ENCODE data around the gene PI4KA. TPM values are rescaled to one million over a fixed set of nuclear protein-coding genes. Genes with fewer than 3 reads are reported as not detected.
"Not testable (repeated sequence)": the region's sequence is repeated elsewhere in the genome, so short reads cannot be mapped to it uniquely, and the experiment has no call there.

The PI4KA gene
- total and polyA plus RNA-seq, 2 donors from 2014 or later, result 37.3 to 92.8 TPM

- FAIRE-seq, result no peak
- no peak overlapping the region for H3K27ac ChIP-seq (ENCODE audit: low read depth in 2 of 2, low read length in 2 of 2)
- no peak overlapping the region for H3K4me3 ChIP-seq (ENCODE audit: low read length in 3 of 3)
- no peaks in the 10 kb centered on the region for H3K36me3 ChIP-seq (ENCODE audit: control insufficient read depth in 2 of 3, insufficient read depth in 3 of 3, low read length in 3 of 3)
- H3K27me3 ChIP-seq (ENCODE audit: control insufficient read depth, insufficient read depth, low read length), result peaks cover 2% of the 10 kb centered on the region
- TF ChIP-seq CTCF (IDR thresholded peaks at IDR 0.05; ENCODE audit: borderline replicate concordance, extremely low read depth, insufficient read depth), result no peak
- H3K4me1 ChIP-seq (ENCODE audit: control insufficient read depth in 2 of 3, insufficient read depth in 2 of 3, low read depth in 1 of 3, low read length in 3 of 3), result no peaks in the 10 kb centered on the region
- intact Hi-C loops (cut with DNase I), result no loop called here
- H3K9me3 ChIP-seq (ENCODE audit: control insufficient read depth in 2 of 3, insufficient read depth in 1 of 3, low read length in 3 of 3), result no peaks in the 10 kb centered on the region
- H3K9ac ChIP-seq (ENCODE audit: low read length in 3 of 3), result no peak overlapping the region
- no peak for DNase-seq
Measured at GRCh38 chr22:20663137-20663828, 195.3 kb downstream of the PI4KA start.

- intact Hi-C loops (cut with DNase I); H3K9ac ChIP-seq (ENCODE audit: low read length in 3 of 3); FAIRE-seq; H3K27me3 ChIP-seq (ENCODE audit: control insufficient read depth, insufficient read depth, low read length); H3K4me1 ChIP-seq (ENCODE audit: control insufficient read depth in 2 of 3, insufficient read depth in 2 of 3, low read depth in 1 of 3, low read length in 3 of 3); H3K27ac ChIP-seq (ENCODE audit: low read depth in 2 of 2, low read length in 2 of 2); H3K36me3 ChIP-seq (ENCODE audit: control insufficient read depth in 2 of 3, insufficient read depth in 3 of 3, low read length in 3 of 3); H3K4me3 ChIP-seq (ENCODE audit: low read length in 3 of 3); H3K9me3 ChIP-seq (ENCODE audit: control insufficient read depth in 2 of 3, insufficient read depth in 1 of 3, low read length in 3 of 3); DNase-seq: not testable (repeated sequence)
Measured at GRCh38 chr22:20662524-20663036, 196.0 kb downstream of the PI4KA start.

GRCh38 chr22:20661473-20661872, 197.1 kb downstream of the PI4KA start:
- no peak overlapping the region for H3K4me3 ChIP-seq (ENCODE audit: low read length in 3 of 3)
- no peak for TF ChIP-seq CTCF (IDR thresholded peaks at IDR 0.05; ENCODE audit: borderline replicate concordance, extremely low read depth, insufficient read depth)
- H3K9me3 ChIP-seq (ENCODE audit: control insufficient read depth in 2 of 3, insufficient read depth in 1 of 3, low read length in 3 of 3), result no peaks in the 10 kb centered on the region
- intact Hi-C loops (cut with DNase I), result no loop called here
- H3K36me3 ChIP-seq (ENCODE audit: control insufficient read depth in 2 of 3, insufficient read depth in 3 of 3, low read length in 3 of 3), result no peaks in the 10 kb centered on the region
- FAIRE-seq (no peak), DNase-seq (no peak)
- H3K27me3 ChIP-seq (ENCODE audit: control insufficient read depth, insufficient read depth, low read length), result peaks cover 2% of the 10 kb centered on the region
- H3K27ac ChIP-seq (ENCODE audit: low read depth in 2 of 2, low read length in 2 of 2), result no peak overlapping the region
- no peak overlapping the region for H3K9ac ChIP-seq (ENCODE audit: low read length in 3 of 3)
- no peaks in the 10 kb centered on the region for H3K4me1 ChIP-seq (ENCODE audit: control insufficient read depth in 2 of 3, insufficient read depth in 2 of 3, low read depth in 1 of 3, low read length in 3 of 3)

GRCh38 chr22:20660441-20661054, 198.1 kb downstream of the PI4KA start:
- FAIRE-seq, result no peak
- intact Hi-C loops (cut with DNase I), result no loop called here
- no peak overlapping the region for H3K9ac ChIP-seq (ENCODE audit: low read length in 3 of 3)
- H3K4me3 ChIP-seq (ENCODE audit: low read length in 3 of 3), result no peak overlapping the region
- DNase-seq, result no peak
- peaks cover 2% of the 10 kb centered on the region for H3K27me3 ChIP-seq (ENCODE audit: control insufficient read depth, insufficient read depth, low read length)
- H3K4me1 ChIP-seq (ENCODE audit: control insufficient read depth in 2 of 3, insufficient read depth in 2 of 3, low read depth in 1 of 3, low read length in 3 of 3), result no peaks in the 10 kb centered on the region
- H3K27ac ChIP-seq (ENCODE audit: low read depth in 2 of 2, low read length in 2 of 2), result no peak overlapping the region
- H3K36me3 ChIP-seq (ENCODE audit: control insufficient read depth in 2 of 3, insufficient read depth in 3 of 3, low read length in 3 of 3), result no peaks in the 10 kb centered on the region
- no peak for TF ChIP-seq CTCF (IDR thresholded peaks at IDR 0.05; ENCODE audit: borderline replicate concordance, extremely low read depth, insufficient read depth)
- H3K9me3 ChIP-seq (ENCODE audit: control insufficient read depth in 2 of 3, insufficient read depth in 1 of 3, low read length in 3 of 3), result no peaks in the 10 kb centered on the region
